Activated CD4-positive, alpha-beta T cell treated with anti-CD3 and anti-CD28 coated beads, Interleukin-2, amount 10 ng/mL, durations not matched to agents 7 days and 5 days (primary cell): ENCODE results near the gene INSYN1. TPM values are rescaled to one million over a fixed set of nuclear protein-coding genes. Genes with fewer than 3 reads are reported as not detected.

Experiments used
- CTCF ChIA-PET: fragments of 350-600 bp; sonication (Branson Sonifier 250); formaldehyde crosslinking; loops from one replicate; lab custom pipeline; 2021; ENCODE audit warnings: antibody characterized with exemption; lab: Charles Lee
- POLR2A ChIA-PET: fragments of 350-600 bp; sonication (Branson Sonifier 250); formaldehyde crosslinking; loops from one replicate; lab custom pipeline; 2021; ENCODE audit warnings: antibody characterized with exemption; lab: Charles Lee
- DNase-seq: peaks from one replicate; pipeline ENCODE4 v3.0.0-alpha.2; 2020
- H3K27ac Mint-ChIP-seq: one replicate; pipeline ENCODE4 v1.8.0; 2021; ENCODE audit warnings: mild to moderate bottlenecking, moderate library complexity, mixed read lengths
- H3K27me3 Mint-ChIP-seq: one replicate; pipeline ENCODE4 v1.8.0; 2021; ENCODE audit warnings: mixed read lengths
- H3K36me3 Mint-ChIP-seq: one replicate; pipeline ENCODE4 v1.8.0; 2021; ENCODE audit warnings: low read depth, mixed read lengths
- H3K4me1 Mint-ChIP-seq: one replicate; pipeline ENCODE4 v1.8.0; 2021; ENCODE audit warnings: mixed read lengths
- H3K4me3 Mint-ChIP-seq: one replicate; pipeline ENCODE4 v1.8.0; 2021; ENCODE audit warnings: mild to moderate bottlenecking, moderate library complexity, mixed read lengths
- H3K9me3 Mint-ChIP-seq: one replicate; pipeline ENCODE4 v1.8.0; 2021; ENCODE audit warnings: mixed read lengths
- total RNA-seq, 2 experiments: library from RNA; stranded (reverse); gene quantifications; one replicate each; pipeline ENCODE4 v1.2.3, GENCODE V29; 2021

Gene INSYN1
- total RNA-seq, 2 experiments from 2014 or later: not detected

GRCh38 chr15:73751899-73752805, 999 bp downstream of the INSYN1 start:
- H3K27ac Mint-ChIP-seq: no peak overlapping the region
- ChIA-PET POLR2A (no interaction called here), CTCF (no interaction called here)
- no peak overlapping the region for H3K4me3 Mint-ChIP-seq
- H3K36me3 Mint-ChIP-seq: no peaks in the 10 kb centered on the region
- DNase-seq: no peak
- no peaks in the 10 kb centered on the region for H3K4me1 Mint-ChIP-seq
- H3K9me3 Mint-ChIP-seq: no peaks in the 10 kb centered on the region
- H3K27me3 Mint-ChIP-seq: peaks cover 49% of the 10 kb centered on the region

- Mint-ChIP-seq H3K4me1 (no peaks in the 10 kb centered on the region), H3K27me3 (peaks cover 53% of the 10 kb centered on the region)
These were observed 1.6 kb downstream of the INSYN1 start for GRCh38 chr15:73751511-73751898.

GRCh38 chr15:73750951-73751350, 2.2 kb downstream of the INSYN1 start:
- Mint-ChIP-seq H3K27ac (no peak overlapping the region), H3K9me3 (no peaks in the 10 kb centered on the region), H3K27me3 (peaks cover 54% of the 10 kb centered on the region), H3K36me3 (no peaks in the 10 kb centered on the region), H3K4me3 (no peak overlapping the region), H3K4me1 (no peaks in the 10 kb centered on the region)
- DNase-seq: no peak
- ChIA-PET POLR2A (no interaction called here), CTCF (no interaction called here)

More at GRCh38 chr15:73751511-73751898, 1.6 kb downstream of the INSYN1 start:
- Mint-ChIP-seq H3K4me3 (no peak overlapping the region), H3K9me3 (no peaks in the 10 kb centered on the region), H3K36me3 (no peaks in the 10 kb centered on the region), H3K27ac (no peak overlapping the region)
- POLR2A ChIA-PET: no interaction called here
- CTCF ChIA-PET: no interaction called here
- no peak for DNase-seq

GRCh38 chr15:73750438-73750837, 2.7 kb downstream of the INSYN1 start:
- CTCF ChIA-PET: interaction anchor here (0.6 kb wide), 1 partner anchor 297 kb away, joined by 3 read pairs; no protein-coding TSS in a partner anchor
- POLR2A ChIA-PET: no interaction called here
- no peak for DNase-seq
- H3K27me3 Mint-ChIP-seq: peaks cover 49% of the 10 kb centered on the region
- no peaks in the 10 kb centered on the region for H3K9me3 Mint-ChIP-seq
- H3K27ac Mint-ChIP-seq: no peak overlapping the region
- H3K36me3 Mint-ChIP-seq: no peaks in the 10 kb centered on the region
- H3K4me3 Mint-ChIP-seq: no peak overlapping the region
- H3K4me1 Mint-ChIP-seq: no peaks in the 10 kb centered on the region

GRCh38 chr15:73749971-73750370, 3.2 kb downstream of the INSYN1 start:
- Mint-ChIP-seq H3K36me3 (no peaks in the 10 kb centered on the region), H3K4me3 (no peak overlapping the region), H3K9me3 (no peaks in the 10 kb centered on the region), H3K4me1 (no peaks in the 10 kb centered on the region), H3K27ac (no peak overlapping the region), H3K27me3 (peaks cover 51% of the 10 kb centered on the region)
- ChIA-PET CTCF (interaction anchor here (0.6 kb wide), 1 partner anchor 296 kb away, joined by 3 read pairs; no protein-coding TSS in a partner anchor), POLR2A (interaction anchor here (0.7 kb wide), 1 partner anchor 442 kb away, joined by 3 read pairs; no protein-coding TSS in a partner anchor)
- no peak for DNase-seq

- Mint-ChIP-seq H3K4me1 (no peaks in the 10 kb centered on the region), H3K27me3 (peaks cover 47% of the 10 kb centered on the region), H3K4me3 (no peak overlapping the region), H3K27ac (no peak overlapping the region), H3K9me3 (no peaks in the 10 kb centered on the region), H3K36me3 (no peaks in the 10 kb centered on the region)
- no peak for DNase-seq
- POLR2A ChIA-PET: interaction anchor here (0.7 kb wide), 1 partner anchor 441 kb away, joined by 3 read pairs; no protein-coding TSS in a partner anchor
- CTCF ChIA-PET: no interaction called here
These were observed 3.6 kb downstream of the INSYN1 start for GRCh38 chr15:73749533-73749932.

- Mint-ChIP-seq H3K27ac (no peak overlapping the region), H3K4me3 (no peak overlapping the region), H3K36me3 (no peaks in the 10 kb centered on the region), H3K27me3 (peaks cover 39% of the 10 kb centered on the region), H3K9me3 (no peaks in the 10 kb centered on the region), H3K4me1 (no peaks in the 10 kb centered on the region)
- DNase-seq: no peak
- CTCF ChIA-PET: no interaction called here
- POLR2A ChIA-PET: no interaction called here
These were observed 4.4 kb downstream of the INSYN1 start for GRCh38 chr15:73748730-73749129.

- CTCF ChIA-PET: interaction anchor here (1.3 to 1.4 kb wide), 2 partner anchors 10 to 50 kb away, joined by 3 read pairs; no protein-coding TSS in a partner anchor
These were observed 5.1 kb downstream of the INSYN1 start for GRCh38 chr15:73747847-73748590.

GRCh38 chr15:73746883-73747282, 6.3 kb downstream of the INSYN1 start:
- Mint-ChIP-seq H3K4me1 (no peaks in the 10 kb centered on the region), H3K36me3 (no peaks in the 10 kb centered on the region), H3K27ac (no peak overlapping the region), H3K4me3 (no peak overlapping the region), H3K9me3 (no peaks in the 10 kb centered on the region), H3K27me3 (peaks cover 35% of the 10 kb centered on the region)
- ChIA-PET POLR2A (no interaction called here), CTCF (interaction anchor here (1.3 to 1.4 kb wide), 2 partner anchors 12 to 48 kb away, joined by 3 read pairs; no protein-coding TSS in a partner anchor)
- DNase-seq: no peak

More at GRCh38 chr15:73747847-73748590, 5.1 kb downstream of the INSYN1 start:
- Mint-ChIP-seq H3K9me3 (no peaks in the 10 kb centered on the region), H3K36me3 (no peaks in the 10 kb centered on the region), H3K4me3 (no peak overlapping the region), H3K27me3 (peaks cover 35% of the 10 kb centered on the region), H3K27ac (no peak overlapping the region), H3K4me1 (no peaks in the 10 kb centered on the region)
- POLR2A ChIA-PET: no interaction called here
- no peak for DNase-seq

- Mint-ChIP-seq H3K27ac (no peak overlapping the region), H3K36me3 (no peaks in the 10 kb centered on the region), H3K4me1 (no peaks in the 10 kb centered on the region), H3K4me3 (no peak overlapping the region), H3K27me3 (peaks cover 32% of the 10 kb centered on the region), H3K9me3 (no peaks in the 10 kb centered on the region)
- DNase-seq: no peak
- ChIA-PET POLR2A (no interaction called here), CTCF (no interaction called here)
These were observed 6.9 kb downstream of the INSYN1 start for GRCh38 chr15:73746261-73746660.

- POLR2A ChIA-PET: no interaction called here
- H3K4me1 Mint-ChIP-seq: no peaks in the 10 kb centered on the region
- CTCF ChIA-PET: no interaction called here
- peaks cover 23% of the 10 kb centered on the region for H3K27me3 Mint-ChIP-seq
- H3K36me3 Mint-ChIP-seq: no peaks in the 10 kb centered on the region
- no peak for DNase-seq
- H3K9me3 Mint-ChIP-seq: no peaks in the 10 kb centered on the region
- H3K27ac Mint-ChIP-seq: no peak overlapping the region
- no peak overlapping the region for H3K4me3 Mint-ChIP-seq
These were observed 8.1 kb downstream of the INSYN1 start for GRCh38 chr15:73745073-73745472.

- H3K4me1 Mint-ChIP-seq: no peaks in the 10 kb centered on the region
- POLR2A ChIA-PET: no interaction called here
- H3K27ac Mint-ChIP-seq: no peak overlapping the region
- DNase-seq: no peak
- H3K36me3 Mint-ChIP-seq: no peaks in the 10 kb centered on the region
- CTCF ChIA-PET: no interaction called here
- no peak overlapping the region for H3K4me3 Mint-ChIP-seq
- no peaks in the 10 kb centered on the region for H3K9me3 Mint-ChIP-seq
- H3K27me3 Mint-ChIP-seq: peaks cover 20% of the 10 kb centered on the region
These were observed 8.9 kb downstream of the INSYN1 start for GRCh38 chr15:73744293-73744692.
